Medulla oblongata (tissue), 1 donor: ENCODE measurements around the gene SLC2A5.
"Not testable (repeated sequence)": the region's sequence is repeated elsewhere in the genome, so short reads cannot be mapped to it uniquely, and the experiment has no call there.

Source experiments
- DNase-seq: peaks from one replicate; pipeline ENCODE4 v3.0.0-alpha.2; 2015; ENCODE audit errors: extremely low spot score

SLC2A5 gene

GRCh38 chr1:9035226-9035625 is 34.2 kb downstream of the SLC2A5 start:
- DNase-seq: no peak

- DNase-seq: no peak
These were observed 36.1 kb downstream of the SLC2A5 start for GRCh38 chr1:9033363-9033762.

- DNase-seq: no peak
These were observed 37.8 kb downstream of the SLC2A5 start for GRCh38 chr1:9031484-9032259.

- not testable (repeated sequence) for DNase-seq
These were observed 38.4 kb downstream of the SLC2A5 start for GRCh38 chr1:9031077-9031476.

- no peak for DNase-seq
These were observed 40.3 kb downstream of the SLC2A5 start for GRCh38 chr1:9028921-9029705.

- no peak for DNase-seq
These were observed 42.1 kb downstream of the SLC2A5 start for GRCh38 chr1:9027307-9027706.

GRCh38 chr1:9025449-9025848 is 44.0 kb downstream of the SLC2A5 start:
- DNase-seq: no peak

- DNase-seq: no peak
These were observed 44.6 kb downstream of the SLC2A5 start for GRCh38 chr1:9024837-9025236.

GRCh38 chr1:9022773-9023172 is 46.7 kb downstream of the SLC2A5 start:
- DNase-seq: no peak

- DNase-seq: not testable (repeated sequence)
These were observed 47.3 kb downstream of the SLC2A5 start for GRCh38 chr1:9022026-9022738.

GRCh38 chr1:9020305-9020704 is 49.1 kb downstream of the SLC2A5 start:
- DNase-seq: no peak

GRCh38 chr1:9019896-9020295 is 49.5 kb downstream of the SLC2A5 start:
- no peak for DNase-seq

GRCh38 chr1:9018333-9018732 is 51.1 kb downstream of the SLC2A5 start:
- no peak for DNase-seq

- DNase-seq: no peak
These were observed 53.0 kb downstream of the SLC2A5 start for GRCh38 chr1:9016455-9016854.

GRCh38 chr1:9014475-9015375 is 54.7 kb downstream of the SLC2A5 start:
- DNase-seq: no peak

GRCh38 chr1:9013819-9014218 is 55.6 kb downstream of the SLC2A5 start:
- DNase-seq: no peak

GRCh38 chr1:9010781-9011323 is 58.6 kb downstream of the SLC2A5 start:
- DNase-seq: no peak

GRCh38 chr1:9009438-9010370 is 59.7 kb downstream of the SLC2A5 start:
- DNase-seq: no peak

GRCh38 chr1:9008236-9008635 is 61.2 kb downstream of the SLC2A5 start:
- no peak for DNase-seq
